ENCODE results near the gene LCN6. TPM values are rescaled to one million over a fixed set of nuclear protein-coding genes. Genes with fewer than 3 reads are reported as not detected.

Gene LCN6
- total and polyA plus RNA-seq, 2 experiments from 2014 or later, result not detected

GRCh38 chr9:136729926-136730325 lies 18.4 kb downstream of the LCN6 start:
- H3K4me3 ChIP-seq, result no peak overlapping the region
- H3K9me3 ChIP-seq (ENCODE audit: low read depth), result no peaks in the 10 kb centered on the region
- TF ChIP-seq CTCF (IDR thresholded peaks at IDR 0.05; ENCODE audit: poor library complexity) (no peak), EZH2phosphoT487 (IDR thresholded peaks at IDR 0.05; ENCODE audit: low read depth, severe bottlenecking, unreplicated experiment) (no peak), EZH2 (IDR thresholded peaks at IDR 0.05; ENCODE audit: borderline replicate concordance) (no peak)
- H4K20me1 ChIP-seq (ENCODE audit: insufficient read depth, poor library complexity, severe bottlenecking), result peaks cover 30% of the 10 kb centered on the region
- H3K36me3 ChIP-seq (replicated peaks; ENCODE audit: insufficient read depth, low read depth), result no peaks in the 10 kb centered on the region
- no peak overlapping the region for H3K4me2 ChIP-seq
- H3K27ac ChIP-seq, result no peak overlapping the region
- no peak overlapping the region for H2AFZ ChIP-seq
- H3K79me2 ChIP-seq, result peaks cover 55% of the 10 kb centered on the region
- H3K9me2 ChIP-seq (replicated peaks; ENCODE audit: insufficient read depth), result no peaks in the 10 kb centered on the region
- DNase-seq (ENCODE audit: low spot score), result no peak
- 97% methylated on average over 8 of the region's 8 CpGs for WGBS (ENCODE audit: low lambda C conversion rate, missing lambda C conversion rate)
- H3K27me3 ChIP-seq, result no peaks in the 10 kb centered on the region
- H3K4me1 ChIP-seq (ENCODE audit: insufficient read depth), result peaks cover 23% of the 10 kb centered on the region

- peaks cover 55% of the 10 kb centered on the region for H3K79me2 ChIP-seq
- 94% methylated on average over 7 of the region's 7 CpGs for WGBS (ENCODE audit: low lambda C conversion rate, missing lambda C conversion rate)
These were observed 19.2 kb downstream of the LCN6 start for GRCh38 chr9:136729144-136729543.

GRCh38 chr9:136728548-136729123 lies 19.7 kb downstream of the LCN6 start:
- Histone ChIP-seq H3K36me3 (replicated peaks; ENCODE audit: insufficient read depth, low read depth) (no peaks in the 10 kb centered on the region), H3K4me3 (peak overlapping the region; percentile 82), H3K79me2 (peaks cover 55% of the 10 kb centered on the region), H3K9me2 (replicated peaks; ENCODE audit: insufficient read depth) (no peaks in the 10 kb centered on the region), H3K4me2 (peak overlapping the region; percentile 98), H3K4me1 (ENCODE audit: insufficient read depth) (peaks cover 23% of the 10 kb centered on the region), H3K27me3 (no peaks in the 10 kb centered on the region), H2AFZ (peak overlapping the region; percentile 91), H4K20me1 (ENCODE audit: insufficient read depth, poor library complexity, severe bottlenecking) (peaks cover 43% of the 10 kb centered on the region), H3K9me3 (ENCODE audit: low read depth) (no peaks in the 10 kb centered on the region), H3K27ac (no peak overlapping the region)
- 5% methylated on average over 51 of the region's 53 CpGs for WGBS (ENCODE audit: low lambda C conversion rate, missing lambda C conversion rate)
- TF ChIP-seq CTCF (IDR thresholded peaks at IDR 0.05; ENCODE audit: poor library complexity), result no peak
- TF ChIP-seq EZH2phosphoT487 (IDR thresholded peaks at IDR 0.05; ENCODE audit: low read depth, severe bottlenecking, unreplicated experiment), result no peak
- TF ChIP-seq EZH2 (IDR thresholded peaks at IDR 0.05; ENCODE audit: borderline replicate concordance), result no peak
- no peak for DNase-seq (ENCODE audit: low spot score)

More at GRCh38 chr9:136729144-136729543, 19.2 kb downstream of the LCN6 start:
- Histone ChIP-seq H3K36me3 (replicated peaks; ENCODE audit: insufficient read depth, low read depth) (no peaks in the 10 kb centered on the region), H3K9me3 (ENCODE audit: low read depth) (no peaks in the 10 kb centered on the region), H3K4me2 (peak overlapping the region; percentile 98), H4K20me1 (ENCODE audit: insufficient read depth, poor library complexity, severe bottlenecking) (peaks cover 38% of the 10 kb centered on the region), H3K27ac (no peak overlapping the region), H2AFZ (no peak overlapping the region), H3K27me3 (no peaks in the 10 kb centered on the region), H3K4me3 (no peak overlapping the region), H3K9me2 (replicated peaks; ENCODE audit: insufficient read depth) (no peaks in the 10 kb centered on the region), H3K4me1 (ENCODE audit: insufficient read depth) (peaks cover 23% of the 10 kb centered on the region)
- TF ChIP-seq CTCF (IDR thresholded peaks at IDR 0.05; ENCODE audit: poor library complexity) (no peak), EZH2 (IDR thresholded peaks at IDR 0.05; ENCODE audit: borderline replicate concordance) (no peak), EZH2phosphoT487 (IDR thresholded peaks at IDR 0.05; ENCODE audit: low read depth, severe bottlenecking, unreplicated experiment) (no peak)
- DNase-seq (ENCODE audit: low spot score), result no peak

All from hepatocyte (in vitro differentiated cells).